Measurements from ENCODE around the gene LPCAT3.

The LPCAT3 gene

DNA sequence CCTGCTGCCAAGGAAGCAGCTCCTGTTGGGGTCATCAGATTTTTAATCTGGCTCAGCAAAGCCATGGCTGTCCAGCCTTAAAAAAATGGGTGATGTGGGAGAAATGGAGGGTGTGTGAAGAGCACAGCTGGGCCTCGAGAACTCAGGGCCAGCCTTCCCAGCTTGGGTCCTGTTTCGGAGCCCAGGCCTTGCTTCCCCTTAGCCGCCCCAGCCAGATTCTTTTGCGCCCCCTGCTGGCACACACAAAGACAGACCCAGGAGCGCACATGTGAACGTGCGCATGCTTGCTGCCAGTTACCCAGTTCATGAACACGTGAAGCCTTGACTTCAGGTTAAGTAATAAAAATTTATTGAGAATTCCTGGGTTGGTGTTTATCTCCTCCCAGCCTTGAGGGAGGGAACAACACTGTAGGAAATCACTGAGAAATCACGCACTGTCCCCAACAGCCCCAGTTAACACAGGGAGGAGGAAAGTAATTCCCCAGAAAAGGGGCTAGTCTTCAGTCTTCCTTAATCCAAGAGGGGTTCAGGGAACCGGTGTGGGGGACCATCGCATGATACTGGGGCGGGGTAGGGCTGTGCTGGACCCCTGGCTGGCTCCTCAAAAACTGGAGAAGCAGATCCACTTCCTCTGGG, 53.1 kb downstream of the LPCAT3 start:
- no peak overlapping the region for H3K4me3 ChIP-seq (ENCODE audit: low read depth, low read length)

DNA sequence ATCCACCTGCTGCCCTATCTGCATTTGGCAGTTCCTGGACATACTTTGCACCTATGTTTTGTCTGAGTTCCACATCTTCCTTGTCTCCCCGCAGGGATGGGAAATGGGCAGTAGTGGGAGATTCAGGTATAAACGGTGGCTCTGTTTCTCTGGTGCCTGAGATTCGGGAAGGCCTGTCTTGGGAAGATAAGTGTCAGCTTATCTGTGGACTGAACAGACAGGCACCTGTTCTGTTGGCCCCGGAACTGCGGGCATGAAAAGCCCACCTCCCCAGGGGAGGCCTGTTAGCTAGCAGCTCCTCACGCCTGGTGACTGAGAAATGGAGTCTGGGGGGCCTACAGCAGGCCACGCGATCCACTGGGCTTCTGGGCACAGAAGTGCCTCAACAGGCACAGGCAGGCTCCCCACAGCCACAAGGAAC, 53.7 kb downstream of the LPCAT3 start:
- no peak overlapping the region for H3K4me3 ChIP-seq (ENCODE audit: low read depth, low read length)

DNA sequence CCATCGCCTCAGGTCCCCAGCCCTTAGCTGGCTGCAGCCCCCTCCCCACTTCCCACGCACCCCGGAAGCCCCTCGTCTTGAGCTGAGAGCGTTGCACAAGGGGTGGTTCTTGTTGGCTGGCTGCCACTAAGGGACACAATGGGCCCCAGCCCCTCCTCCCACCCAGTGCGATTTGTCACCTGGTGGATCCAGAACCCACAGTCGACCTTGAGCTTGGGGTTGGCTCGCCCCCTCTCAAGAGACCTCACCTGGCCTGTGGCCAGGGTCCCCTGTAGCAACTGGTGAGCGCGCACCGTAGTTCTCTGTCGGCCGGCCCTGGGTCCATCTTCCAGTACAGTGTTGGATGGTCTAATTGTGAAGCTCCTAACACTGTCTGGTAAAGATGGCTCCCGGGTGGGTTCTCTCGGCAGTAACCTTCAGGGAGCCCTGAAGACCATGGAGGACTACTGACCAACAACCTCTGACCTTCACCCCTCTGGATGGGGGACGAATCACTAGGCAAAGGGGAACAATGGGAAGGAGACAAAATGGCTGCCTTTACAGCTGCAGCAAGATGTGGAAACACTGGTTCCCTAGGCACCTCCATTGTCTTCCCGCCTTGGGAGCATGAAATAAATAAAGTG, 54.4 kb downstream of the LPCAT3 start:
- H3K4me3 ChIP-seq (ENCODE audit: low read depth, low read length) = peak overlapping the region; percentile 89

GRCh38 chr12:6963016-6963731, 55.1 kb downstream of the LPCAT3 start:
- peak overlapping the region; percentile 89 for H3K4me3 ChIP-seq (ENCODE audit: low read depth, low read length)

GRCh38 chr12:6962285-6963015, 55.8 kb downstream of the LPCAT3 start:
- H3K4me3 ChIP-seq (ENCODE audit: low read depth, low read length) = peak overlapping the region; percentile 89

DNA sequence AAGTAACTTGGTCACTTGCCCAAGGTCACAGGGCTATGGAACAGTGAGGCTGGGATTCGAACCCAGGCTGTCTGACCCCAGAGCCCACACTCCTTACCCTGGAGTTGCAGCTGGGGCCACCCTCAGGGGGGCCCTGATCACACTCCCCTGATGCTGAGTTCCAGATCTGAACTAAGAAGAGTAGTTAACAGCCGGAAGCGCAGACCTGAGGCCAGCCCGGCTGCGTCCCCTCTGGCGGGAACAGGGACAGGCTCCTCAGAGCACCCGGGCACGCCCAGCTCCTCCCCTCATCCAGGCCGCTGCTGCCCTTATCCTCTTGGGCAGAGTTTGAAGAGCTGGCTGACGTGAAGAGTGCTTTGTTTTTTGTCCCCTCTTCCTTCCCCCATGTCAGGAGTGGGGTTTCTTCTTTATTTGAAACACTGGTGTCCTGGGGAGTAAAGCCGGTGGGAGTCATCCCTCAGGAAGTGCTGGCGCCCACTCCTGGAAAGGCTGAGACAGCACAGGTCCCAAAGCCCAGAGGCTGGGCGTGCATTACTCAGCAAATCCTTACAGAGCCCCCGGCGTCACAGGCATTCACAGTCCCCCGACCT, 56.5 kb downstream of the LPCAT3 start:
- H3K4me3 ChIP-seq (ENCODE audit: low read depth, low read length) = peak overlapping the region; percentile 89

- peak overlapping the region; percentile 89 for H3K4me3 ChIP-seq (ENCODE audit: low read depth, low read length)
These were observed 57.0 kb downstream of the LPCAT3 start for GRCh38 chr12:6961278-6961694.

DNA sequence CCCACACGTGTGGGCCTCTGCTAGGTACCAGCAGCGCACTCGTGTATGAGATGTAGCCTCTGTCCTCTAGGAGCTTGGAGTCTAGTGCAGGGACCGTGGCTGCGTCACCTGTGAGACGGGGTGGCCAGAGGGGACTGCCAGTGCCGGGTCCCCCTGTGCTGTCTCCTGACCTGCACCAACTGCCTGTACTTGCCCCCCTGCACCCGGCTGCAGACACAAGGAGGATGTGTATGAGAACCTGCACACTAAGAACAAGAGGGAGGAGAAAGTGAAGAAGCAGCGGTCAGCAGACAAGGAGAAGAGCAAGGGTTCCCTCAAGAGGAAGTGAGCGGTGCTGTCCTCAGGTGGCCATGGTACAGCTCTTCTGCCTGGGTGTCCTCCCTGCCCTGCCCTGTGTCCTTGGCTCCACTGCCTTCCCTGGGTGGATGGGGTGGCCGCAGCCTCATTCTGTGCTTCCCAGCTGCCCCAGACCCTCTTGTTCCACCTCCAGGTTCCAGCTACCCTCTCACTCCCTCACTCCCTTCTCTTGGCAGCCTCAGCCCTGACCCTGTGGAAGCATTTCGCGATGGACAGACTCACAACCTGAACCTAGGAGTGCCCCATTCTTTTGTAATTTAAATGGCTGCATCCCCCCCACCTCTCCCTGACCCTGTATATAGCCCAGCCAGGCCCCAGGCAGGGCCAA, 57.5 kb downstream of the LPCAT3 start:
- H3K4me3 ChIP-seq (ENCODE audit: low read depth, low read length) = no peak overlapping the region

- no peak overlapping the region for H3K4me3 ChIP-seq (ENCODE audit: low read depth, low read length)
These were observed 58.3 kb downstream of the LPCAT3 start for GRCh38 chr12:6959805-6960592.

DNA sequence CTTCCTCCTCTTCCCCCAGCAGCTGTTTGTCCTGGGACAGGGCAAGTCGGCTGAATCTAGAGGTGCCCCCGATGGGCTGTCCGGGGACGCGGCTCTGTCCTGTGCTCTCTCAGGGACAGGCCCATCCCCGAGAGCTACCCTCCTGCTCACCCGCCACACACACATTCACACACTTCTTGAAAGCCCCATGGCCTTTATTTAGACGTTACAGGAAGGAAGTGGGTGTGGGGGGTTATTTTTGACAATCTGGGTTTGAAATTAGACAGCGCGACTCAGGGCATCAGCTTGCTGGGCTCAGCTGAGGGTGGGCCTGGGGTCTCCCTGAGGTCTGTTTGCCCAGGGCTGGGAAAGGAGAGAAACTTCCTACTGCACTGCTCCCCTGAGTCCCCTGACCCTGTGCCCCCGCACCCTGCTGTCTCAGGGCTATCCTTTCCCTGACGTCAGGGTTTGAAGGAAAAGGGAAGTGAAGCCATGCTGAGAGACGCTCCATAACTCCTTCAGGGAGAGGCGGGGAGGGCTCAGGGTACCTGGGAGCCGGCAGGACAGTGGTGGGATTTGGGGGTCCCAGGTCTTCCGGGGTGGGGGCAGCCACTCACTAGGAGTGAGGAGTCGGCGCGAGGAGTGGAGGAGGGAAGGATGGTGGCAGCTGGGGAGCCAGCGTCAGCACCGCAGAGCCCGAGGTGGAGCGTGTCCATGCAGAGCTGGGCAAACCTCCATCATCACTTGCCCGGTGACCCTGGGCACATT, 59.0 kb downstream of the LPCAT3 start:
- H3K4me3 ChIP-seq (ENCODE audit: low read depth, low read length) = no peak overlapping the region

DNA sequence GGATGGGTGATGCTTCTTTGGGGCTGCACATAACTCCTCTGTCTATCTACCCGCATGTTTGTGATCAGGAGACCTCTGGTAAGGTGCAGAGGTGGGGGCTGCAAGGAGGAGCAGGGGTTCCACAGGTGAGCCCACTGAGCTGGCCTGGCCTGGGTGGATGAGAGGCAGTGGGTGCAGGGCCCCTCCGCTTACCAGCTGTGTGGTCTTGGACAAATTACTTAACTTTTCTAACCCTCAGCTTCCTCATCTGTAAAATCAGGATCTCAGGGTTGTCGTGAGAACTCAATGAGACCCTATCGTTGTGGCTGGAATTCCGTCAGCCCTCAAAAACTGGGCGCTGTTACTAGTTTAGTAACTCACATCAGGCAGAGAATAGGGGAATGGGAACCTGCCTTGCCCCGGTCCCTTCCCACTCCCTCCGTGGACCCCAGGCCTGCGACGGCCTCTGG, 59.6 kb downstream of the LPCAT3 start:
- H3K4me3 ChIP-seq (ENCODE audit: low read depth, low read length) = no peak overlapping the region

- H3K4me3 ChIP-seq (ENCODE audit: low read depth, low read length) = no peak overlapping the region
These were observed 60.3 kb downstream of the LPCAT3 start for GRCh38 chr12:6957741-6958608.

DNA sequence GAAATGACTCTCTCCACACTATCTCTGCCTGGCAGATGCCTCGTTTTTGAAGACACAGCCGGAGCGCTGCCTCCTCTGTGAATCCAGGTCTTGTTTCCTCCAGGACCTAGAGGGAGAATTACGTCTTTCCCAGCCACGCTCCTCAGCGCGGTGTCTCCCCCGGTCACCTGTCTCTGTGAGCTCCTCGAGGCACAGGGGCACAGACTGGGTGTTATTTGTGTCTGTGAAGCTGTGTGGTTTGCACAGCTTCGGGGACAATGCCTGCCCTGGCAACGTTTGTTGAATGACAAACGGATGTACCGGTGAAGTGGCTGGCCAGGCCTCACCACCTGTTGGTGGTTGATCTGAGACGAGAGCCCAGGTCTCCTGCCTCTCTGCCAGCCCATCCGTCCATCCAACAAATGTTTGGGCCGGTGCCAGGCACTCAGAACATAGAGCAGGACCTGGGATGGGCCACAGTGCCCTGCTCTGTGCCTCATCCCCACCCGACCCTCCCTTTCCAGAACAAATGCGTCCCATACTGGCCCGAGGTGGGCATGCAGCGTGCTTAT, 61.0 kb downstream of the LPCAT3 start:
- H3K4me3 ChIP-seq (ENCODE audit: low read depth, low read length) = no peak overlapping the region

DNA sequence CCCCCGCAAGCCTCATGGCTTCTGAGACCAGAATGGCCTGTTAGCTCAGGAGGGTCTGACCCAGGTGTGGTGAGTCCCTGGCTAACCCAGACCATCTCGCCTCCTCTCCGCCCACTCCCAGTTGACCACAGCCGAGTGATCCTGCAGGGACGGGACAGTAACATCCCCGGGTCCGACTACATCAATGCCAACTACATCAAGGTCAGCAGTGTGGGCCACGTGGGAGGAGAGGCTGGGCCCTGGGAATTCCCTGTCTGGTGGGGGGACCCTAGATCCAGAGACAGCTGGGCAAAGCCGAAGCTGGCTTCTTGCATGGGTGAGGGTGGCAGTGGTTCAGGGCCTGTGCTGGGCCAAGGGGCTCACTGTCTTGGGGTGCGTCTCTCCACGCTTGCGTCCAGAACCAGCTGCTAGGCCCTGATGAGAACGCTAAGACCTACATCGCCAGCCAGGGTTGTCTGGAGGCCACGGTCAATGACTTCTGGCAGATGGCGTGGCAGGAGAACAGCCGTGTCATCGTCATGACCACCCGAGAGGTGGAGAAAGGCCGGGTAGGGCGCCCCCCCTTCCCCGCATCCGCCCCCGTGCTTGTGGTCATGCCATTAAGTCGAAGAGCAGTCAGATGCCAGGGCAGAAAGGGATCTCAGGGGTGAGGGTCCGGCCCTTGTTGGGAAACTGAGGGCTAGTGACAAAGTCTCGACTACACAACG, 62.1 kb downstream of the LPCAT3 start:
- H3K4me3 ChIP-seq (ENCODE audit: low read depth, low read length) = no peak overlapping the region

DNA sequence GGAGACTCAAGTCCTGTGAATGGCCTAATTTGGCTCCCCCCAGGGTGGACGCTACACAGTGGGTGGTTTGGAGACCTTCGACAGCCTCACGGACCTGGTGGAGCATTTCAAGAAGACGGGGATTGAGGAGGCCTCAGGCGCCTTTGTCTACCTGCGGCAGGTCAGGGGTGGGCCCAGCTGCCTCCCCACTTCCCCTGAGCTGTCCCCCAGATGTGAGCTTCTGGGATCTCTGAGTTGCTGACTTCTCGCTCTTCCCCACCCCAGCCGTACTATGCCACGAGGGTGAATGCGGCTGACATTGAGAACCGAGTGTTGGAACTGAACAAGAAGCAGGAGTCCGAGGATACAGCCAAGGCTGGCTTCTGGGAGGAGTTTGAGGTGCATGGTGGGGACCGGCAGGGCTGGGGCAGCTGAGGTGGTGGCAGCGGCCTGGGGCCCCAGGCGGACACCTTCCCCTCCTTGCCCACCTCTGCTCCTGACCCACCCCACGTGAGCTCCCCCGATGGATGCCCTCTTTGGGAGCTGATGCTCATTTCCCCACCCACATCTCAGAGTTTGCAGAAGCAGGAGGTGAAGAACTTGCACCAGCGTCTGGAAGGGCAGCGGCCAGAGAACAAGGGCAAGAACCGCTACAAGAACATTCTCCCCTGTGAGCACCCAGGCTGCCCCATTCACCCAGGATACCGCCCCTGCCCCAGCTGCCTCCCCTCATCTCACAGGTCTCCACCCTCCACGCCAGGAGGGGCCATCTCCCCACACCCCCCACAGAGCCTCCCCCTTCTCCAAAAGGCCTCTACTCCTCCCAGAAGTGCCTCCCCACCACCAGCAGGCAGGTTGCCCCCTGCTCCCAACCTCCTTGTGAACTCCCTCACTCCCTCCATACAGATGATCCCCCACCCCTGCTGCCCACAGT, 62.9 kb downstream of the LPCAT3 start:
- no peak overlapping the region for H3K4me3 ChIP-seq (ENCODE audit: low read depth, low read length)
